IPS-18c (cell line): Measurements from ENCODE around the gene PXYLP1.
"Not testable (repeated sequence)": the region's sequence is repeated elsewhere in the genome, so short reads cannot be mapped to it uniquely, and the experiment has no call there.

Source experiments
- H3K4me3 ChIP-seq: 2 replicates; pipeline ENCODE4 v1.7.0; 2013; ENCODE audit warnings: low read depth, mild to moderate bottlenecking, low read length, moderate library complexity; ENCODE audit not compliant: insufficient read depth
- H3K9me3 ChIP-seq: one replicate; pipeline ENCODE4 v1.6.1; 2013; ENCODE audit warnings: mild to moderate bottlenecking, low read length, moderate library complexity; ENCODE audit not compliant: control insufficient read depth, insufficient read depth

The PXYLP1 gene

DNA sequence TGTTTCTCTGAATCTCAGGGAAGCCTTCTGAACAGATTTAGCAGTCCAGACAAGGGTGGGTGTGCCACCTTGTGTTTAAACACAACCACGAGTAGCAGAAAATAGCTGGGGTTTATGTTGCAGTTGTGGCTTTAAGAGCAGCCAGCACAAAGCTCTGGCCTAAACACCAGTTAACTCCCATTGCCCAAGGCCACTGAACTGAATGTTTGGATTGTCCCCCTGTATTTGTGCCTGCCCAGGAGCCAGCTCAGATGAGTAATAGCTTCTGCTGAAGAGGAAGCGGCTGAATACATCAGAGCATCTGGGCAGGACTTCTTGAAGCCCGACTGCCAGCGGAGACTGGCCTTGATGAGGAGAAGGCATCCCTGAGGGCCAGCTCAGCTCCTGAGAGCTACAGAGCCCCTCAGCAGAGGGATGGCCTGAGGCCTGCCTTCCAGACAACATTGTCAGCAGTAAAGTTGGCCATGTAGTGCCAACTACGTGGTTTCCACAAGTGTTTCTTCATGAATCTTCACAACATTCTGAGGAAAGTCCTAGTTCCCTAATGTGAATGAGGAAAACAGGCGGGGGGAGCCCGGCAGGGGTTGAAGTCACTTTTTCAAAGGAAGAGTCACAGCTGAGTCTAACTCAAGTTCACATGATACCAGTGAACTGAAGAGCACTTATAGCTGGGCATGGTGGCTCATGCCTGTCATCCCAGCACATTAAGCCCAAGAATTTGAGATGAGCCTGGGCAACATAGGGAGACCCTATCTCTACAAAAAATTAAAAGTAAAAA is 70.9 kb downstream of the PXYLP1 start:
- H3K9me3 ChIP-seq, result no peaks in the 10 kb centered on the region
- H3K4me3 ChIP-seq, result no peak overlapping the region

DNA sequence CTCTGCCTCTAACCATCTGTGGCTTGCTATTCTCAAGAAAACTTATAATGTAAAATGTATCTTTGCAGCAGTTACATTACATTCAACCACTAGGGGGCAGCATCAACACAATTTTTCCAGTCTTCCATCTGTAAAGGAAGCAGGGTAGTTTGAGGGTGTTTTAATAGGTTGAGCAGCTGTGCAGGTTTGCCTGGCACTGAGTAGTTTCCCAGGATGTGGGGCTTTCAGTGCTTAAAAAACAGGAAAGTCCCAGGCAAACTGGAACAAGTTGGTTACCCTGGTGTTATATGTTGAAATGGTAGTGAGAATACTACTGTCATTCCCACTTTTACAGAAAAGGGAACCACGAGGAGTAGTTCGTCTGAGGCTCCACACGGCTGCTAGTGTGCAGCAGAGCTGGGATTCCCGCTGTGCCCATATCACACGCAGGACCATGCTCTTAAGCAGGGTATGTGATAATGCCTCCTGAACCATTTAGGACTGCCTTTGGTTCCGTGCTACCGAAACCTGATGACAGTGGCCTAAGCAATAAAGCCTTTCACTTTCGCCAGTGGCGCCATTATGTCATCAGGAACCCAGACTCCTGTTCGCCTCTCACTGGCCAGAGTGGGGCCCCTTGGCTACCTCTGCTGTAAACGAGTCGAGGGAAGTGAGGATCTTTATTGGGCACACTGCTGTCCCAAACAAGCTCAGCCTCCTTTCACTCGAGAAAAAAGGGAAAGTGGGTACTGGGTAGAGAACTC is 72.0 kb downstream of the PXYLP1 start:
- H3K4me3 ChIP-seq, result no peak overlapping the region

DNA sequence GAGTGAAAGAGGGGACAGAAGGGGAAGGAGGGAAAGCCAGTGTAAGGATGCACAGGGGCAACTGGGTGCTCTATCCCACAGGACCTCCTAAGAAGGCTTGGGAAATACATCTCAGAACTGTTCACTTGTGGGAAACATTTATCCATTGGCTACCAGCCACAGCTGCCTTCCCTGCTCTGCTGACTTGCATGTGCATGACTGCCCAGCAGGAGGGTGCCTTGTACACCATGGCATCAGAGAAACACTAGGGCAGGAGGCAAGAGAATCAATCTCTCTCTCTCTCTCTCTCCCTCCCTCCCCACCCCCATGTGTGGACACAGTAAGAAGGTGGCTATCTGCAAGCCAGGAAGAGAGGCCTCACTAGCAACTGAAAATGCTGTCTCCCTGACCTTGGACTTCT is 73.8 kb downstream of the PXYLP1 start:
- no peaks in the 10 kb centered on the region for H3K9me3 ChIP-seq
- no peak overlapping the region for H3K4me3 ChIP-seq

More for the DNA sequence above, 72.0 kb downstream of the PXYLP1 start:
- no peaks in the 10 kb centered on the region for H3K9me3 ChIP-seq

DNA sequence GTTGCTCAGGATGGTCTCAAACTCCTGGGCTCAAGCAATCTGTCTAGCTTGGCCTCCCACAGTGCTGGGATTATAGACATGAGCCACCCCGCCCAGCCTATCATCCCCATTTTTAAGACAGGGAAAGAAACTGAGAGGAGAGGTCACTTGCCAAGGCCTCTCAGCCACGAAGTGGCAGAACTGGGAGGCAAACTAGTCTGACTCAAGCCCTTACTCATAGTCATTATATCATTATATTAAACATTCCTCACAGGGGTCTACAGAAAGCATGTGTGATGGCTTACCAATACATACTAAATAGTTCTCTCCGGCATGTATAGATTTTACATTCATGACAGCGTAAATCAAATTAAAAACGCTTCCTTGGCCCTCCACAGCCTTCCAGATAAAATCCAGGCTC is 74.7 kb downstream of the PXYLP1 start:
- Histone ChIP-seq H3K9me3 (no peaks in the 10 kb centered on the region), H3K4me3 (no peak overlapping the region)

DNA sequence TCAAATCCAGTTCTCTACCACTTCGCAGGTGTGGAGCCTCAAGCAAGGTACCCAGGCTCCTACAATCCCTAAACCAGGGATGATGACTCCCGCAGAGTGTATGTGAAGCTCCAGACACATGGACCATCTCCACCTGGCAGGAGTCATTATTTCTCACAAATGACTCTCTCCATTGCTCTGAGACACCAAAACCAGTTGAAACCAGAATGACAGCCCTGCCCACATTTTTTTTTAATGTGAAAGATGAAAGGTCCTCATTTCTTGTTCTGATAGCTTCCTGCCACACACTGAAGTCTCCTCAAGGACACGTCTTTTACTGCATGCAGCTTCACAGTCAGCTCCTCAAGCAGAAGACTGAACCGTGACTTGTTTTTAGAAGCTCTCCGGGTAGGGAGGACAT is 75.3 kb downstream of the PXYLP1 start:
- H3K4me3 ChIP-seq, result no peak overlapping the region
- H3K9me3 ChIP-seq, result no peaks in the 10 kb centered on the region

DNA sequence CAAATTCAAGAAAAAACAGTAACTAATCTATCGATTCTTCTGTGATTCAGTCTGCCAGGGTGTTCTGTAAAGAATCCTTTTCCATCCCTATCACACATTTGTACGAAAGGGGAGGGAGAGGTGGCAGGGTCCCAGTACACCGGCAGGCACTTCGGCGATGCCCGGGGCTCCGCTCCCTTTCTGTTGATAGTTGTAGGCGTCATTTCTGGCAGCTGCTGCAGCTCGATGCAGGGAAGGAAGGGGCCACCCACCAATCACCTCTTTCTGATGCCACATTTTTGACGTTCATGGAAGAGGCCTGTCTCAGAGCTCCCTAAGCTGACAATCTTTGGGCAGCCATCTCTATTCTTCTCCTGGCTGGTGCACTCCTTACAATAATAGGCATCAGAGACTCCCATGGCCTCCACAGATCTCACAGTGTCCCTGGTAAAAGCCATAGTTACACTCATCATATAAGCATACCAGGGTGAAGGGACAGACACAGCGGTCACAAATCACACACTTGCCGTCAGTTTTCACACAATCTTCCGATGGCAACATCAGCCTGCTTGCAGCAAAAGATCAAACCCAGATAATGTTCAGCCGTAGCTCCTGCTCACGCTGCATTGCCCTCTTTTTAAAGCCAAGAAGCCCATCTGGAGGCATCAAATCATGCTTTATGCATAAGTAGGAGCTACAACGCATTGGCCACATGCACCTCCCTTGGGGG is 75.9 kb downstream of the PXYLP1 start:
- H3K9me3 ChIP-seq, result no peaks in the 10 kb centered on the region
- H3K4me3 ChIP-seq, result no peak overlapping the region

DNA sequence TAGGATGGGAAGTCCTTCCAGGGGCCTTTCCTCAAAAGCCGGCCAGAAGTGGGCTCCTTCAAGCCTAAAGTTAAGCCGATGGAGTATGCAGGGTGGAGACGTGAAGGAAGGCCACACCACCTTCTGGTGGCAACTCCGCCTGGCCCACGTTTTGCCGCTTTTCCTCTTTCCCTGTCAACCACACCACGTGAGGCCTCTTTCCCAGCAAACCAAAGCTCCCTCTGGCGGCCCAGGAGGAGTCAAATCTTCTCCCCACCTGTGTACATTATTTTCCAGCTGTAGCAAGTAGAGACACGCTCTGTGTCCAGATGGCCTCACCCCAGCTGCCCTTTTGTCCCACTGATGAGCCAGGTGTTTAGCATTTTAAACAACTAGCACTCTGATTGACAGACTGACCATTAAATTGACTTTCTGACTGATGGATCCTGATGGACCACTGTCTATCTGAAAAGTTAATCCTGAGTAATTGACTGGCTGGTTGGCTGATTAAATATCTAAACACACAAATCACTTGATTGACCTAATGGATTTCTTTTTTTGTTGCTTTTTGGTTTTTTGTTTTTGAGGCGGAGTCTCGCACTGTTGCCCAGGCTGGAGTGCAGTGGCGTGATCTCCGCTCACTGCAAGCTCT is 77.1 kb downstream of the PXYLP1 start:
- Histone ChIP-seq H3K9me3 (peaks cover 2% of the 10 kb centered on the region), H3K4me3 (no peak overlapping the region)

DNA sequence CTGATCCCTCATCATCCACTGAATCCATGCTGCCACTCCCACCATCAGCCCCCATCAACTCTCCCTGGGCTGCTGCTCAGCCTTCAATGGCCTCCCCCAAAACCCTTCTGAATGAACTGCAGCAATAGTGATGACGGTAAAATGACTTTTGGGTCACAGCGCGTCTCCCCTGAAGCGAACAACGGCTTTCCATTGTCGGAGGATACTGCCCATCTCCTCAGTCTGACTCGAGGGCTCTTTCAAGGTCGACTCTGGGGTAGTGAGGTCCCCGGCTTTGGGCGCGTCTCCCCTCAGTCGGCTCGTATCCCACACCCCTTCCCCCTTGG is 79.5 kb downstream of the PXYLP1 start:
- peaks cover 2% of the 10 kb centered on the region for H3K9me3 ChIP-seq
- H3K4me3 ChIP-seq, result peak overlapping the region; percentile 80

DNA sequence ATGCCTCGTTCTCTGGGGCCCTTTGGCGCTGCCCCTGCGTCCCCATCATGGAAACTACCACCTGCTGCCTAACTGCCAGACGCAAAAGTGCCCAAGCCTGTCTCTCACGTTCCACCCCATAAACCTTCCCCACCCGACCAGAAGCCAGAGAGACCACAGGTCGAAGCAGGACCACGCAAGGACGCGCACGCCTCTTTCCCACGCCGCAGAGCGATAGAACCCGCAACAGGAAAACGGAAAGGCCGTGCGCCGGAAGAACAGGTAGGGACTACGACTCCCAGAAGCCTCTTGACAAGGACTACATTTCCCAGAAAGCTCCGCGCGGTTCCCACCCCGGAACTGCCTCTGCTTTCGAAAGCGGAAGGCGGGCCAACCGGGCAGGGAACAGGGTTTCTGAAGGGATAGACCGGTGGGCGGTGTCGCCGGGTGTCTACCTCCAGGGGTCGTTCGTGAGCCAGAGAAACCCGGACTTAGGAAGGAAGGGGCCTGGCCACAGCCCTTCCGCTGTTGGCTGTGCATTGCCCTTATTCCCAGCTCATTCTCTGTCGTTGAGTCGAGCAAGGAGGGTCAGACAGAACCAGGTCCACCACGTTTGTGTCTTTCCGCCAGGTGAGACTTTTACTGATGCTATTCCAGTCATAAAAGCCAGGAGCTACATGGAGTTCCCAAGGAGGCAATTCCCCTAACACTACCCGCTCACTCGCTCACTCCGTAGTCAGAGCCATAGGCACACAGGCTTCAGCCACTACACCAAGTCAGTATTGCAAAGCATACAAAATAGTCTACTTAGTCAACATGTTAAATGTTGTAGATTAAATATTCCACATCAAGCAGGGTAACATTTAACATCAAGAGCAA is 80.1 kb downstream of the PXYLP1 start:
- Histone ChIP-seq H3K9me3 (peaks cover 2% of the 10 kb centered on the region), H3K4me3 (peak overlapping the region; percentile 80)

DNA sequence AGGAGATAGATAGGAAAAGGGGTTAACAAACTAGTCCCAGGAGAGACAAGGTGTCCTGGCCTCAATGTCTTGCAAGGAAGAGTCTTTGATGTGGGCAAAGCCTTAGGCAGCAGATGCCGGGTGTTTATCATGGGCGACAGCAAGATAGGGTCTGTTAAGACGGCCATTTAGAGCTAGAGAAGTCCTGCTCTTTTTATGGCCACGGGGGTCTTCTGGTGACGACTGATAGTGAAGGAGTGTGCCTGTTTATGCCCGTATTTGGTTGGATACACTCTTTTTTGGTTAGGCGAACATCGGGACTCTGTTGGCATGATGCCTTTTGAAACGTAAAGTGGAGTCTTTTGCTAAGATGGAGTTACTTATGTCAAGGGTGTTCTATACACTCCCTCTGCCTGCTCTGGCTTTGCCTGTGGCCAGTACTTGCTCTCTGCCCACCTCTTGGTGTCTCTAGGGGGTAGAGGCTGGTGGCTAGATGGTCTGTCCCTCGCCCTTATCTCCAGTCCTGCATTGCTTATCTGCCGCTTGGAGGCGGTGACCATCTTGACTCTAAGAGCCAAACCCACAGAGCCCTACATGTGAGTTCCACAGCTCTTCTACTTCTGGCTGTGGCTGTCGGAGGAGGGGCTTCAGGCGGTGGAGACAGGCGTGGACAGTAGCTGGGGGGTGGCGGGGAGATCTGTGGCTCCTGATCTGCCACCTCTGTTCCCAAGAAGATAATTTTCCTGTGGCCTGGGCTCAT is 80.9 kb downstream of the PXYLP1 start:
- Histone ChIP-seq H3K4me3 (no peak overlapping the region), H3K9me3 (peaks cover 2% of the 10 kb centered on the region)

DNA sequence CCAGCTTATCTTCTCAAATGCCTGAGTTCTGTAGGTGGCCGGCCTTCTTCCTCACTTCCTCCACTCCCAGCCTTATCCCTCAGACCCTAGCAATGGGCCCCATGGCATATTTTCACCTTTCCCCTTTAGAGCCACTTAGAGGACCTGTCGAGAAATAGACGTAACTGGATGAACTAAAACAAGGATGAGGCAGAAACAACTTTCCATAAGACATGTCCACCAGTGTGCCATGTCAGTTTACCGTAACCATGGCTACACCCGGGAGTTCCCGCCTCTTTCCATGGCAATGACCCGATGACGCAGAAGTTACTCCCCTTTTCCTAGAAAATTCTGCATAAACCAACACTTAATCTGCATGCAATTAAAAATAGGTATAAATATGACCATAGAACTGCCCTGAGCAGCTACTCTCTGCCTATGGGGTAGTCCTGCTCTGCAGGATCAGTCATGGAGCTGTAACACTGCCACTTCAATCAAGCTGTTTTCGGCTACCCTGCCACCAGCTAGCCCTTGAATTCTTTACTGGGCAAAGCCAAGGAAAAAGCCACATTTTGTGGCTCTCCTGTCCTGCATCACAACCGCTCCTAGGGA is 81.6 kb downstream of the PXYLP1 start:
- no peak overlapping the region for H3K4me3 ChIP-seq
- H3K9me3 ChIP-seq, result peaks cover 5% of the 10 kb centered on the region

DNA sequence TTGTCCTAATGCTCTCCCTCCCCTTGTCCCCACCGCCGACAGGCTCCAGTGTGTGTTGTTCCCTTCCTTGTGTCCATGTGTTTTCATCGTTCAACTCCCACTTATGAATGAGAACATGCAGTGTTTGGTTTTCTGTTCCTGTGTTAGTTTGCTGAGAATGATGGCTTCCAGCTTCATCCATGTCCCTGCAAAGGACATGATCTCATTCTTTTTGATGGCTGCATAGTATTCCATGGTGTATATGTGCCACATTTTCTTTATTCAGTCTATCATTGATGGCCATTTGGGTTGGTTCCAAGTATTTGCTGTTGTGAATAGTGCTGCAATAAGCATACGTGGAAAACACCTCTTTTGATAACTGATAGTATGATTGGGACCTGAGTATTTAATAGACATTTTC is 82.8 kb downstream of the PXYLP1 start:
- H3K9me3 ChIP-seq, H3K4me3 ChIP-seq: not testable (repeated sequence)

DNA sequence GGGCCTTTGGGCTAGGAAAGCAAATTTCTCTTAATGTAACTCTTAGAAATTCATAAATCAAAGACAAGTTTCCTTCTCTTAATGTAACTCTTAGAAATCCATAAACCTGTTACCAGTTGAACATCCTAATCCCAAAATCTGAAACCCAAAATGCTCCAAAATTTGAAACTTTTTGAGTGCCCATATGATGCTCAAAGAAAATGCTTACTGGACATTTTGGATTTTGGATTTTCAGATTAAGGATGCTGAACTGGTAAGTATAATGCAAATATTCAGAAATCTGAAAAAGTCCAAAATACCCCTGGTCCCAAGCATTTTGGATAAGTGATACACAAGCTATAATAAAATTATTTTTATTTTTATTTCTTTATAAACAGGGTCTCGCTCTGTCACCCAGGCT is 85.2 kb downstream of the PXYLP1 start:
- Histone ChIP-seq H3K4me3 (no peak overlapping the region), H3K9me3 (peaks cover 7% of the 10 kb centered on the region)

DNA sequence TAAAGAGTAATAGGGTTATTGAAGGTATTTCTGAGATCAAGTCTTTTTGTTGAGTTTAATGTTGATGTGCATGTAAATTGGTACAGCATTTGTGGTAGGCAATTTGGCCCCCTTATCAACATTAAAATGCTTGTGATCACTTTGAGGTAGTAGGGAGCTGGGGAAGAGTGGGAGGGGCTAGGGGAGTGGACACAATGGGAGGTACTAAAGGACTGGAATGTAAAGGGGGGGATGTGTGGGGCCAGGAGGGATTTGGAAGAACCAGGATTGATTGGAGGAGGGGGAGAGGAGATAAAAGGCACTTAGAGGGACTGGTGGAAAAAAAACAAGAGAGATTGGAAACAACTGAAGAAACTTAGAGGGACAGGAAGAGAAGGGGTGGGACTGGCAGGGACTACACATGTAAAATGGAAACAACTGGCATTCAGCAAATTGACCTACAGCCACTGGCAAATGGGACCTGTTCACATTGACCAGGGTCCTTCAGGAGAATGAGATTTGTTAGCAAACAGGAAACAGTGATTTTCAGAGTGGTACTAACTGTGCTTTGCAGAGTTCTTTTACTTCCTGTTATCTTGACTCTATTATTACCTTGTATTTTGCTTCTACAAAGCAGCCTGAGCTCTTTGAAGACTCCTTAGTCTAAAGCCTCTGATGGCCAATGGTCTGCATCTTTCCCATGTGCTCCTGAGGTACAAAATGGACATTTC is 88.9 kb downstream of the PXYLP1 start:
- Histone ChIP-seq H3K4me3 (no peak overlapping the region), H3K9me3 (peaks cover 5% of the 10 kb centered on the region)

DNA sequence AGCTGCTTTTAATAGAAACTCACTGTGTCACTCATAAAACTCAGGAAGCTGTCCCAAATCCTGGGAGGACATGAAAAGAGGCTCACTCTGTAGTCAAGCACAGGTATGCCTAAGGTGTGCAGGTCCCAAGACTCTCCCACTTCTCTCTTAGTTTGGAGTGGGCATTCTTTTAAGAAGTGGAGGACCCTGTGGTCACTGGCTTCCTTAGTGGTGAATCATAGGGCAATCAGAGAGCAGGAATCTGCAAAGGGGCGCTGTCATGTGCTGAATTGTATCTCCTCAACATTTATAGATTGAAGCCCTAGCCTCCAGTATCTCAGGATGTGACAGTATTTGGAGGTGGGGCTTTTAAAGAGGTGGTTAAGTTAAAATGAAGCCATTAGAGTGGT is 89.5 kb downstream of the PXYLP1 start:
- no peak overlapping the region for H3K4me3 ChIP-seq
- H3K9me3 ChIP-seq, result peaks cover 5% of the 10 kb centered on the region
